Skeletal muscle tissue (tissue), 1 donor: ENCODE results near the gene TMEM207. TPM values are rescaled to one million over a fixed set of nuclear protein-coding genes. Genes with fewer than 3 reads are reported as not detected.

ENCODE experiments used
- total RNA-seq: library from RNA; depleted of rRNA; stranded (reverse); fragments of >200 nt; gene quantifications from one replicate; pipeline ENCODE4 v1.2.3, GENCODE V29; 2014

The TMEM207 gene
- total RNA-seq, 1 donor from 2014 or later = not detected

Other genes starting within 250 kb of the TMEM207 start
- gene CLDN1, start 127.5 kb downstream of the TMEM207 start, total RNA-seq = 1.6 TPM
- gene CLDN16, start 61.7 kb downstream of the TMEM207 start, total RNA-seq = under 0.01 TPM
- gene IL1RAP, start 64.2 kb upstream of the TMEM207 start, total RNA-seq = 10.4 TPM